Breast epithelium (tissue), 3 donors: ENCODE data around the gene KCTD16.

Experiments
- POLR2A ChIP-seq: fragments of 450-650 bp; IDR thresholded peaks from one replicate; pipeline ENCODE4 v1.6.1; 2016; ENCODE audit warnings: antibody characterized with exemption, mild to moderate bottlenecking, moderate library complexity
- POLR2AphosphoS5 ChIP-seq, 3 donors: sonication (generic); formaldehyde crosslinking; IDR thresholded peaks; one replicate each; pipeline ENCODE4 v1.6.1; 2017; ENCODE audit warnings: antibody characterized with exemption in 3 of 3
- TF ChIP-seq, protein P1 (sequence below), 3 donors: fragments of 450-650 bp; IDR thresholded peaks; one replicate each; pipeline ENCODE4 v1.5.1; 2016 to 2017; ENCODE audit warnings: antibody characterized with exemption in 3 of 3, mild to moderate bottlenecking in 3 of 3, moderate library complexity in 3 of 3

DNA sequence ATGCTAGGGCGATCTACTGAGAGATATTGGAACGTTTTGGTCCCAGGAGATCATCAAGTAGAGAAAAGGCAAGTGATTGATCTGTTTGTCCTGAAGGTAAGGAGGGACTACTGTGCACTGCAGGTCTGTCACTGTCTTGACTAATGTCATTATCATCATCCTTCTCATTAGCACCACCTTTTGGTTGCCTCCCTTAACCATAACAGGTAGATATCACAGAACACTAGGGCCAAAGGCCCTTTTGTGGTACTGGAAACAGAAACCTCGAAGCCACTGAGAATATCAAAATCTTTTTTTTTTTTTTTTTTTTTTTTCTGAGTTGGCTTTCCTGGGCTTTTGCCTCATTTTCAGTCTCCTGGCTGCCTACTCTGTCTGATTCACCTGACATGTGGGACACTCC, 134.0 kb downstream of the KCTD16 start:
- TF ChIP-seq POLR2A: no peak
- TF ChIP-seq, protein P1, sequence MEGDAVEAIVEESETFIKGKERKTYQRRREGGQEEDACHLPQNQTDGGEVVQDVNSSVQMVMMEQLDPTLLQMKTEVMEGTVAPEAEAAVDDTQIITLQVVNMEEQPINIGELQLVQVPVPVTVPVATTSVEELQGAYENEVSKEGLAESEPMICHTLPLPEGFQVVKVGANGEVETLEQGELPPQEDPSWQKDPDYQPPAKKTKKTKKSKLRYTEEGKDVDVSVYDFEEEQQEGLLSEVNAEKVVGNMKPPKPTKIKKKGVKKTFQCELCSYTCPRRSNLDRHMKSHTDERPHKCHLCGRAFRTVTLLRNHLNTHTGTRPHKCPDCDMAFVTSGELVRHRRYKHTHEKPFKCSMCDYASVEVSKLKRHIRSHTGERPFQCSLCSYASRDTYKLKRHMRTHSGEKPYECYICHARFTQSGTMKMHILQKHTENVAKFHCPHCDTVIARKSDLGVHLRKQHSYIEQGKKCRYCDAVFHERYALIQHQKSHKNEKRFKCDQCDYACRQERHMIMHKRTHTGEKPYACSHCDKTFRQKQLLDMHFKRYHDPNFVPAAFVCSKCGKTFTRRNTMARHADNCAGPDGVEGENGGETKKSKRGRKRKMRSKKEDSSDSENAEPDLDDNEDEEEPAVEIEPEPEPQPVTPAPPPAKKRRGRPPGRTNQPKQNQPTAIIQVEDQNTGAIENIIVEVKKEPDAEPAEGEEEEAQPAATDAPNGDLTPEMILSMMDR (IDR thresholded peaks at IDR 0.05): no peak
- TF ChIP-seq POLR2AphosphoS5 (IDR thresholded peaks at IDR 0.05): no peak
